Activated gamma-delta T cell treated with Interleukin-2 at 50 U/mL for 16 hours (primary cell): Measurements from ENCODE around the gene FBXO34.
"Not testable (repeated sequence)": the region's sequence is repeated elsewhere in the genome, so short reads cannot be mapped to it uniquely, and the experiment has no call there.

Source experiments
- DNase-seq: peaks from one replicate; pipeline ENCODE4 v3.0.0-alpha.2; 2020

The FBXO34 gene

GRCh38 chr14:55350461-55350860 lies 79.2 kb downstream of the FBXO34 start:
- no peak for DNase-seq

GRCh38 chr14:55351111-55351510 lies 79.9 kb downstream of the FBXO34 start:
- DNase-seq = no peak

GRCh38 chr14:55352201-55352600 lies 81.0 kb downstream of the FBXO34 start:
- no peak for DNase-seq

- DNase-seq = no peak
Observed at GRCh38 chr14:55353686-55354467, 82.7 kb downstream of the FBXO34 start.

GRCh38 chr14:55354500-55354899 lies 83.3 kb downstream of the FBXO34 start:
- peak; percentile 66 for DNase-seq

GRCh38 chr14:55355922-55356321 lies 84.7 kb downstream of the FBXO34 start:
- no peak for DNase-seq

- no peak for DNase-seq
Observed at GRCh38 chr14:55356913-55357312, 85.7 kb downstream of the FBXO34 start.

- DNase-seq = no peak
Observed at GRCh38 chr14:55359307-55359706, 88.1 kb downstream of the FBXO34 start.

- no peak for DNase-seq
Observed at GRCh38 chr14:55361190-55361589, 90.0 kb downstream of the FBXO34 start.

GRCh38 chr14:55366271-55366670 lies 95.0 kb downstream of the FBXO34 start:
- no peak for DNase-seq

- DNase-seq = no peak
Observed at GRCh38 chr14:55370883-55371455, 99.7 kb downstream of the FBXO34 start.

- DNase-seq = no peak
Observed at GRCh38 chr14:55372423-55372822, 101.2 kb downstream of the FBXO34 start.

- no peak for DNase-seq
Observed at GRCh38 chr14:55372825-55373224, 101.6 kb downstream of the FBXO34 start.

- peak; percentile 10 for DNase-seq
Observed at GRCh38 chr14:55373784-55374705, 102.8 kb downstream of the FBXO34 start.

- DNase-seq = no peak
Observed at GRCh38 chr14:55374771-55375170, 103.5 kb downstream of the FBXO34 start.

GRCh38 chr14:55377236-55377635 lies 106.0 kb downstream of the FBXO34 start:
- DNase-seq = no peak

GRCh38 chr14:55381040-55381439 lies 109.8 kb downstream of the FBXO34 start:
- no peak for DNase-seq

- no peak for DNase-seq
Observed at GRCh38 chr14:55381561-55381960, 110.3 kb downstream of the FBXO34 start.

GRCh38 chr14:55382483-55382882 lies 111.3 kb downstream of the FBXO34 start:
- DNase-seq = no peak

- not testable (repeated sequence) for DNase-seq
Observed at GRCh38 chr14:55383056-55383466, 111.8 kb downstream of the FBXO34 start.

- DNase-seq = no peak
Observed at GRCh38 chr14:55383541-55384140, 112.4 kb downstream of the FBXO34 start.

GRCh38 chr14:55384536-55384935 lies 113.3 kb downstream of the FBXO34 start:
- no peak for DNase-seq
